Activated CD8-positive, alpha-beta T cell treated with anti-CD3 and anti-CD28 coated beads for 36 hours (primary cell): ENCODE data around the gene COL8A2. TPM values are rescaled to one million over a fixed set of nuclear protein-coding genes. Genes with fewer than 3 reads are reported as not detected.
A peak's percentile ranks its signal among the peaks of the same experiment; 100 is the strongest.

ENCODE experiments used
- ATAC-seq: fragments of 200-7000 bp; cut with Tn5 transposase; one replicate; pipeline ENCODE4 v1.10.0; 2021; ENCODE audit warnings: mild to moderate bottlenecking, moderate library complexity
- CTCF ChIA-PET: fragments of 350-600 bp; sonication (Branson Sonifier 250); formaldehyde crosslinking; loops from one replicate; lab custom pipeline; 2021; ENCODE audit warnings: antibody characterized with exemption; lab: Charles Lee
- POLR2A ChIA-PET: fragments of 350-600 bp; sonication (Branson Sonifier 250); formaldehyde crosslinking; loops from one replicate; lab custom pipeline; 2021; ENCODE audit warnings: antibody characterized with exemption; lab: Charles Lee
- DNase-seq: peaks from one replicate; pipeline ENCODE4 v3.0.0-alpha.2; 2020
- H3K27ac Mint-ChIP-seq: one replicate; pipeline ENCODE4 v1.8.0; 2021; ENCODE audit warnings: mild to moderate bottlenecking, mixed read lengths
- H3K27me3 Mint-ChIP-seq: one replicate; pipeline ENCODE4 v1.8.0; 2021; ENCODE audit warnings: mixed read lengths
- H3K36me3 Mint-ChIP-seq: one replicate; pipeline ENCODE4 v1.8.0; 2021; ENCODE audit warnings: low read depth, mixed read lengths
- H3K4me1 Mint-ChIP-seq: one replicate; pipeline ENCODE4 v1.8.0; 2021; ENCODE audit warnings: low read depth, mixed read lengths
- H3K4me3 Mint-ChIP-seq: one replicate; pipeline ENCODE4 v1.8.0; 2021; ENCODE audit warnings: mild to moderate bottlenecking, moderate library complexity, mixed read lengths
- H3K9me3 Mint-ChIP-seq: one replicate; pipeline ENCODE4 v1.8.0; 2021; ENCODE audit warnings: mixed read lengths
- CTCF ChIP-seq: fragments of 200-600 bp; IDR thresholded peaks from one replicate; pipeline ENCODE4 v1.8.0; 2022; ENCODE audit warnings: antibody characterized with exemption, mild to moderate bottlenecking
- intact Hi-C: fragments of 100-400 bp; cut with micrococcal nuclease; formaldehyde crosslinking; loops from one replicate; pipeline ENCODE4 v1.10.0; 2022
- total RNA-seq, 2 experiments: library from RNA; stranded (reverse); gene quantifications; one replicate each; pipeline ENCODE4 v1.2.3, GENCODE V29; 2021

The COL8A2 gene
- total RNA-seq, 2 experiments from 2014 or later, result 0.83 to 0.85 TPM

GRCh38 chr1:36096500-36097432 lies 28.3 kb downstream of the COL8A2 start:
- intact Hi-C loops, result loop anchor here (10.0 kb wide), 1 partner anchor 188 kb away; no protein-coding TSS in a partner anchor

GRCh38 chr1:36095760-36096405 lies 29.1 kb downstream of the COL8A2 start:
- Mint-ChIP-seq H3K36me3 (peaks cover 11% of the 10 kb centered on the region), H3K4me1 (peaks cover 6% of the 10 kb centered on the region), H3K27me3 (no peaks in the 10 kb centered on the region), H3K9me3 (no peaks in the 10 kb centered on the region), H3K27ac (no peak overlapping the region), H3K4me3 (no peak overlapping the region)
- intact Hi-C loops, result loop anchor here (10.0 kb wide), 1 partner anchor 189 kb away; no protein-coding TSS in a partner anchor
- DNase-seq (no peak), ATAC-seq (no peak)
- no peak for TF ChIP-seq CTCF
- ChIA-PET POLR2A (interaction anchor here (1.1 kb wide), 1 partner anchor 129 kb away, joined by 6 read pairs; no protein-coding TSS in a partner anchor), CTCF (interaction anchor here (1.2 to 6.9 kb wide), 4 partner anchors 11 to 46 kb away, joined by 3 to 71 read pairs (median 4); no protein-coding TSS in a partner anchor)

More at GRCh38 chr1:36096500-36097432, 28.3 kb downstream of the COL8A2 start:
- H3K9me3 Mint-ChIP-seq, result no peaks in the 10 kb centered on the region
- DNase-seq, result peak; percentile 32
- H3K4me3 Mint-ChIP-seq, result no peak overlapping the region
- H3K27ac Mint-ChIP-seq, result peak overlapping the region; percentile 5
- H3K36me3 Mint-ChIP-seq, result peaks cover 7% of the 10 kb centered on the region
- ATAC-seq, result peak; percentile 43
- CTCF ChIA-PET, result interaction anchor here (1.2 to 6.9 kb wide), 5 partner anchors 22 to 91 kb away, joined by 3 to 71 read pairs (median 3); no protein-coding TSS in a partner anchor
- H3K27me3 Mint-ChIP-seq, result no peaks in the 10 kb centered on the region
- no peak for TF ChIP-seq CTCF
- peaks cover 6% of the 10 kb centered on the region for H3K4me1 Mint-ChIP-seq
- POLR2A ChIA-PET, result no interaction called here

- Mint-ChIP-seq H3K9me3 (no peaks in the 10 kb centered on the region), H3K27me3 (no peaks in the 10 kb centered on the region), H3K4me1 (peaks cover 8% of the 10 kb centered on the region), H3K36me3 (peaks cover 17% of the 10 kb centered on the region), H3K4me3 (no peak overlapping the region), H3K27ac (peak overlapping the region; percentile 46)
- POLR2A ChIA-PET, result interaction anchor here (1.1 to 1.2 kb wide), 2 partner anchors 13 to 130 kb away, joined by 3 to 6 read pairs; no protein-coding TSS in a partner anchor
- ATAC-seq (no peak), DNase-seq (no peak)
- CTCF ChIA-PET, result interaction anchor here (6.9 kb wide), 1 partner anchor 39 kb away, joined by 71 read pairs; no protein-coding TSS in a partner anchor
- intact Hi-C loops, result loop anchor here (10.0 kb wide), 1 partner anchor 190 kb away; no protein-coding TSS in a partner anchor
- TF ChIP-seq CTCF, result no peak
These were observed 30.4 kb downstream of the COL8A2 start for GRCh38 chr1:36094621-36095061.

- H3K9me3 Mint-ChIP-seq, result no peaks in the 10 kb centered on the region
- ATAC-seq (no peak), DNase-seq (no peak)
- intact Hi-C loops, result loop anchor here (10.0 kb wide), 1 partner anchor 191 kb away; no protein-coding TSS in a partner anchor
- H3K36me3 Mint-ChIP-seq, result peaks cover 22% of the 10 kb centered on the region
- H3K4me3 Mint-ChIP-seq, result no peak overlapping the region
- ChIA-PET CTCF (interaction anchor here (2.0 to 6.9 kb wide), 3 partner anchors 40 to 192 kb away, joined by 7 to 71 read pairs (median 7); partner anchors contain the start of gene TRAPPC3), POLR2A (interaction anchor here (1.2 kb wide), 1 partner anchor 14 kb away, joined by 3 read pairs; no protein-coding TSS in a partner anchor)
- H3K27me3 Mint-ChIP-seq, result no peaks in the 10 kb centered on the region
- TF ChIP-seq CTCF, result no peak
- H3K4me1 Mint-ChIP-seq, result peaks cover 10% of the 10 kb centered on the region
- H3K27ac Mint-ChIP-seq, result no peak overlapping the region
These were observed 31.1 kb downstream of the COL8A2 start for GRCh38 chr1:36093929-36094328.
